ENCODE results near the gene OLFM2.

DNA sequence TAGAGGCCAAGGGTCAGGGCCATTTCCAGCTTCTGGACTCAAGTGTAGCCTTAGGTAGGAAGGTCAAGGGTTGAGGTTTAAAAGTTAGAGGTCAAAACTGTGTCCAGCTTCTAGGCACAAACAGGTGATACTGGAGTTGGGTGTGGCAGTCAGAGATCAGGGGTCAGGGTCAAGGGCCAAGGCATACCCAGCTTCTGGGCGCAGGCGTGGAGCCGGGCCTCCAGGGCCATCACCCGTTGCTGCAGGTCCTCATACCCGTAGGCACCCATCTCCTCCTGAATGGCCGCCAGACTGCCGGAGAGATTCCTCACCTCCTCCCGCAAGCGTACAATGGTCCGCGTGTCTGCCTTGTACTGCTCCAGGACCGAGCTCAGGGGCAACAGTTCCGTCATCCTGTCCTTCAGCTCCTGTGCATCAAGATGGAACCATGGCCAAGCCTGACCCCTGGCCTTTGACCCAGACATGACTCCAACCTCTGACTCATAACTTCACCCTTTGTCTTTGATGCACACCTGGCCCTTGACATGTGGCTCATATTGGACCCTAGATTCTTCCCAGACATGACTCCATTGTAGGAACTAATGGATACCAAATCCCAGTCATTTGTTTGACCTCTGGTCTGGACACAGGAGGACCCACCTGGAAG lies 79.1 kb downstream of the OLFM2 start:
- TF ChIP-seq EP300 (IDR thresholded peaks at IDR 0.05) (no peak), POLR2AphosphoS5 (IDR thresholded peaks at IDR 0.05) (no peak), POLR2A (IDR thresholded peaks at IDR 0.05) (no peak)
- TF ChIP-seq, protein P1, sequence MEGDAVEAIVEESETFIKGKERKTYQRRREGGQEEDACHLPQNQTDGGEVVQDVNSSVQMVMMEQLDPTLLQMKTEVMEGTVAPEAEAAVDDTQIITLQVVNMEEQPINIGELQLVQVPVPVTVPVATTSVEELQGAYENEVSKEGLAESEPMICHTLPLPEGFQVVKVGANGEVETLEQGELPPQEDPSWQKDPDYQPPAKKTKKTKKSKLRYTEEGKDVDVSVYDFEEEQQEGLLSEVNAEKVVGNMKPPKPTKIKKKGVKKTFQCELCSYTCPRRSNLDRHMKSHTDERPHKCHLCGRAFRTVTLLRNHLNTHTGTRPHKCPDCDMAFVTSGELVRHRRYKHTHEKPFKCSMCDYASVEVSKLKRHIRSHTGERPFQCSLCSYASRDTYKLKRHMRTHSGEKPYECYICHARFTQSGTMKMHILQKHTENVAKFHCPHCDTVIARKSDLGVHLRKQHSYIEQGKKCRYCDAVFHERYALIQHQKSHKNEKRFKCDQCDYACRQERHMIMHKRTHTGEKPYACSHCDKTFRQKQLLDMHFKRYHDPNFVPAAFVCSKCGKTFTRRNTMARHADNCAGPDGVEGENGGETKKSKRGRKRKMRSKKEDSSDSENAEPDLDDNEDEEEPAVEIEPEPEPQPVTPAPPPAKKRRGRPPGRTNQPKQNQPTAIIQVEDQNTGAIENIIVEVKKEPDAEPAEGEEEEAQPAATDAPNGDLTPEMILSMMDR (IDR thresholded peaks at IDR 0.05), result no peak

All from suprapubic skin (tissue), 4 donors.